T-helper 2 cell treated with Interferon-gamma antibody and Interleukin-4, amounts not matched to agents 100 ng/mL and 5 ng/mL, for 36 hours (primary cell): Measurements from ENCODE around the gene NHLRC2. TPM values are rescaled to one million over a fixed set of nuclear protein-coding genes. Genes with fewer than 3 reads are reported as not detected.

Source experiments
- intact Hi-C: fragments of 100-400 bp; cut with micrococcal nuclease; formaldehyde crosslinking; loops from one replicate; pipeline ENCODE4 v1.15.1; 2023
- total RNA-seq: library from RNA; stranded (reverse); gene quantifications from 2 replicates; pipeline ENCODE4 v1.2.3, GENCODE V29; 2022

Gene NHLRC2
- total RNA-seq, 1 donor from 2014 or later = 25.4 TPM

- intact Hi-C loops = no loop called here
These were observed 53.8 kb downstream of the NHLRC2 start for GRCh38 chr10:113908236-113908635.

- intact Hi-C loops = no loop called here
These were observed 56.7 kb downstream of the NHLRC2 start for GRCh38 chr10:113911113-113911512.

- intact Hi-C loops = no loop called here
These were observed 57.4 kb downstream of the NHLRC2 start for GRCh38 chr10:113911839-113912238.

- intact Hi-C loops = no loop called here
These were observed 58.1 kb downstream of the NHLRC2 start for GRCh38 chr10:113912582-113912981.

GRCh38 chr10:113914956-113915355 is 60.5 kb downstream of the NHLRC2 start:
- intact Hi-C loops = no loop called here

GRCh38 chr10:113915540-113915939 is 61.1 kb downstream of the NHLRC2 start:
- intact Hi-C loops = no loop called here

- intact Hi-C loops = no loop called here
These were observed 61.6 kb downstream of the NHLRC2 start for GRCh38 chr10:113916053-113916452.

- intact Hi-C loops = no loop called here
These were observed 63.2 kb downstream of the NHLRC2 start for GRCh38 chr10:113917636-113918035.

- intact Hi-C loops = no loop called here
These were observed 65.7 kb downstream of the NHLRC2 start for GRCh38 chr10:113920114-113920513.

- intact Hi-C loops = no loop called here
These were observed 66.4 kb downstream of the NHLRC2 start for GRCh38 chr10:113920875-113921274.

GRCh38 chr10:113921561-113922370 is 67.3 kb downstream of the NHLRC2 start:
- intact Hi-C loops = no loop called here

- intact Hi-C loops = no loop called here
These were observed 68.5 kb downstream of the NHLRC2 start for GRCh38 chr10:113922787-113923570.

GRCh38 chr10:113924186-113924585 is 69.7 kb downstream of the NHLRC2 start:
- intact Hi-C loops = no loop called here

GRCh38 chr10:113924664-113925063 is 70.2 kb downstream of the NHLRC2 start:
- intact Hi-C loops = no loop called here

- intact Hi-C loops = no loop called here
These were observed 73.0 kb downstream of the NHLRC2 start for GRCh38 chr10:113927440-113927839.

GRCh38 chr10:113928830-113929229 is 74.4 kb downstream of the NHLRC2 start:
- intact Hi-C loops = no loop called here

GRCh38 chr10:113929522-113929921 is 75.1 kb downstream of the NHLRC2 start:
- intact Hi-C loops = no loop called here

GRCh38 chr10:113930482-113931057 is 76.1 kb downstream of the NHLRC2 start:
- intact Hi-C loops = no loop called here

GRCh38 chr10:113932854-113933253 is 78.4 kb downstream of the NHLRC2 start:
- intact Hi-C loops = no loop called here

- intact Hi-C loops = no loop called here
These were observed 79.6 kb downstream of the NHLRC2 start for GRCh38 chr10:113933894-113934532.

- intact Hi-C loops = no loop called here
These were observed 82.8 kb downstream of the NHLRC2 start for GRCh38 chr10:113937258-113937657.

- intact Hi-C loops = no loop called here
These were observed 83.3 kb downstream of the NHLRC2 start for GRCh38 chr10:113937756-113938155.
